ENCODE data around the gene NFATC3. TPM values are rescaled to one million over a fixed set of nuclear protein-coding genes. Genes with fewer than 3 reads are reported as not detected.

NFATC3 gene
- total RNA-seq, 4 donors from 2014 or later, result 28.2 to 49.2 (median 31.9) TPM

DNA sequence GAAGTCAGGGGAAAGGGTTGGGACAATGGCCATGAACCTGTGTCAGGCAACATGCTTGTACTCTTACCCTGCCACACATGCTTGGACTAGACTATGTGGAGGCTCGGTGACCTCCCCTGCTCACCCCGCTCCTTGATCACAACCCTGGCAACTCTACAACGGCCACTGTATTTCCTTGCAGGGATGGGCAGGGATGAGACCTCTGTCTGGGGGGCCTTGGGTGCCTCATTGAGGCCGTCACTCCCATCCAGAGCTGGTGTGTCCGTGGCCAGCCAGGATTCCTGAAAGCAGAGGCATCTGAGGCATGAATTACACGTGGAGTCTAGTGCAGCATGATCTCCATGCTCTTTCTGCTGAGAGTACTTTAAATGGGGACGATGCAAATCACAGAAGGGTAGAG is 161.0 kb downstream of the NFATC3 start:
- TF ChIP-seq POLR2A (IDR thresholded peaks at IDR 0.05), result no peak
- TF ChIP-seq, protein P1, sequence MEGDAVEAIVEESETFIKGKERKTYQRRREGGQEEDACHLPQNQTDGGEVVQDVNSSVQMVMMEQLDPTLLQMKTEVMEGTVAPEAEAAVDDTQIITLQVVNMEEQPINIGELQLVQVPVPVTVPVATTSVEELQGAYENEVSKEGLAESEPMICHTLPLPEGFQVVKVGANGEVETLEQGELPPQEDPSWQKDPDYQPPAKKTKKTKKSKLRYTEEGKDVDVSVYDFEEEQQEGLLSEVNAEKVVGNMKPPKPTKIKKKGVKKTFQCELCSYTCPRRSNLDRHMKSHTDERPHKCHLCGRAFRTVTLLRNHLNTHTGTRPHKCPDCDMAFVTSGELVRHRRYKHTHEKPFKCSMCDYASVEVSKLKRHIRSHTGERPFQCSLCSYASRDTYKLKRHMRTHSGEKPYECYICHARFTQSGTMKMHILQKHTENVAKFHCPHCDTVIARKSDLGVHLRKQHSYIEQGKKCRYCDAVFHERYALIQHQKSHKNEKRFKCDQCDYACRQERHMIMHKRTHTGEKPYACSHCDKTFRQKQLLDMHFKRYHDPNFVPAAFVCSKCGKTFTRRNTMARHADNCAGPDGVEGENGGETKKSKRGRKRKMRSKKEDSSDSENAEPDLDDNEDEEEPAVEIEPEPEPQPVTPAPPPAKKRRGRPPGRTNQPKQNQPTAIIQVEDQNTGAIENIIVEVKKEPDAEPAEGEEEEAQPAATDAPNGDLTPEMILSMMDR (IDR thresholded peaks at IDR 0.05), result no peak
- intact Hi-C loops (cut with DNase I; ENCODE audit: low total_unique reads), result loop anchor here (5.0 kb wide), 1 partner anchor 81 kb away; no protein-coding TSS in a partner anchor
- 75 to 80% methylated on average over 7 of the region's 7 CpGs for WGBS, 2 donors

DNA sequence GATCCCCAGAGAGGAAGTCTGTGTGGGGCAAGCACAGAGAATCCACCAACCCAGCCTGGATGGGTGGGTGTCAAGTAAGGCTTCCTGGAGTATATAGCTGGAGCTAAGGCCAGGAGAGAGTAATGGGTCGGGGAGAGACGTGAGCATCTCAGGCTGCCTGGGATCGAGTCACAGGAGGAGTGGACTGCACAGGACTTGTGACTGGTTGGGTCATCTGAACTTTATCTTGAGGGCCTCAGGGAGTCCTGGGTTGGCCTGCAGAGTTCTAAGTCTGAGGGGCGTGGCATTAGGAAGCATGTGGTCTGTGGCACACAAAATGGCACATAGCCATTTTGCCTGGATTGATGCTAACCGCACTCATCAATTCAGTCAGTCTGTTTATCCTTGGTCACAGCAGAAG is 161.5 kb downstream of the NFATC3 start:
- H3K4me3 ChIP-seq (ENCODE audit: low read depth, poor library complexity, severe bottlenecking), result no peak overlapping the region
- no peak for DNase-seq (ENCODE audit: low spot score in 2 of 2)
- 56 to 60% methylated on average over 5 of the region's 5 CpGs for WGBS, 2 donors
- intact Hi-C loops (cut with DNase I; ENCODE audit: low total_unique reads), result loop anchor here (5.0 kb wide), 1 partner anchor 81 kb away; no protein-coding TSS in a partner anchor
- TF ChIP-seq, protein P1 (IDR thresholded peaks at IDR 0.05), result no peak
- TF ChIP-seq POLR2A (IDR thresholded peaks at IDR 0.05), result no peak

More for the DNA sequence above, 161.0 kb downstream of the NFATC3 start:
- no peak for DNase-seq (ENCODE audit: low spot score in 2 of 2)
- H3K4me3 ChIP-seq (ENCODE audit: low read depth, poor library complexity, severe bottlenecking), result no peak overlapping the region

DNA sequence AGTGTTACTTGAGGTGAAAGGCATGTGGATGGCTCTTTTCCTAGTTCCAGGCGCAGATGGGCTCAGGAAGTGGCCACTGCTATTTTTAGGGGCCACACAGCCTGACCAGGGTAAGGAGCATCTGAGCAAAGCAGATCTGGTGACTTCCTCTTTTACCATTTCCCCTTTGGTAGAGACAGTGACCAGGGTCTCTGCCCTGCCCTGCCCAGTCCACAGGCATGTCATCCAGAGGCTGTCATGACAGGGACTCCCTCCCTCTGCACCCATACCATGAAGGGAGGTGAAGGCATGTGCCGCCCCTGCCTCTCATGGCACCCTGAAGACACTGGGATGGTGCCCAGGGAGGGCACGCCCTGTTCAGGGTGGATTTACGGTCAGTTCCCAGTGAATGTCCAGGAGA is 162.2 kb downstream of the NFATC3 start:
- no peak overlapping the region for H3K4me3 ChIP-seq (ENCODE audit: low read depth, poor library complexity, severe bottlenecking)
- no peak for TF ChIP-seq POLR2A (IDR thresholded peaks at IDR 0.05)
- TF ChIP-seq, protein P1 (IDR thresholded peaks at IDR 0.05), result no peak
- intact Hi-C loops (cut with DNase I; ENCODE audit: low total_unique reads), result loop anchor here (5.0 kb wide), 1 partner anchor 80 kb away; no protein-coding TSS in a partner anchor
- 70 to 72% methylated on average over 4 of the region's 4 CpGs for WGBS, 2 donors
- DNase-seq (ENCODE audit: low spot score in 2 of 2), result peak in 1 of 2 donors; percentile 84

DNA sequence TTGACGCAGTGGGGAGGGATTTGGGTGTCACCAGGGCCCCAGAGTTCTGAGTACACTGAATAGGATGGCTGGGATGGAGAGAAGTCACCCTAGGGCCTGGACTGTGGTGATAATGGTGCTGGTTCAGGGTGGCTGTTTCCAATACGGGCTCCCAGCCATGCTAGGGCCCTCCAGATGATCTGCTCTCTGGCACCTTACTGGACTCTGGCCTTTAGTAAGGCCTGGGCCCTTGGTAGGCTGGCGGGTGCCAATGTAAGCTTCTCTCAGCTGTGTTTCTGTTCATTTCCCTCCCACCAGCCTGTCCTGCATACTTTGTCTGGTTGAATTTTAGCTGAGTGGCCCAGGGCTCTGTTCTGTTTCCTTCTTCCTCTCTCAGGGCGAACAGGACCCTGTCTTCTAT is 162.8 kb downstream of the NFATC3 start:
- WGBS, 2 donors, result 86 to 91% methylated on average over 4 of the region's 4 CpGs
- H3K4me3 ChIP-seq (ENCODE audit: low read depth, poor library complexity, severe bottlenecking), result no peak overlapping the region
- no peak for TF ChIP-seq POLR2A (IDR thresholded peaks at IDR 0.05)
- intact Hi-C loops (cut with DNase I; ENCODE audit: low total_unique reads), result loop anchor here (5.0 kb wide), 1 partner anchor 79 kb away; no protein-coding TSS in a partner anchor
- DNase-seq (ENCODE audit: low spot score in 2 of 2), result no peak

DNA sequence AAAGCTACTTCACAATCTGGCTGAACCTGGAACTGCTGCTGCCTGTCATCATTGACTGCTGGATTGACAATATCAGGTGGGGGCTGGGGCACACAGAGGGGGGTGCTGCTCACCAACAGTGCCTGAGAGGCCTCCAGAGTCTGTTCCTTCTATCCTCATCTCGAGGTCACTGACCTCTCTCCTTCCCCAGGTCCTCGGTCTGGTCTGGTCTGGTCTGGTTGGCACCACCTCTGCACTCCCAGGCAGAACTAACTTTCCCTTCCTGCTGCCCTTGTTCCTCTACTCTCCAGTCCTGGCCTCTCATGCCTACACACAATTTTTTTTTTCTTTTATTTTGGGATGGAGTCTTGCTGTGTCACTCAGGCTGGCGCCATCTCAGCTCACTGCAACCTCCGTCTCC is 164.2 kb downstream of the NFATC3 start:
- intact Hi-C loops (cut with DNase I; ENCODE audit: low total_unique reads), result loop anchor here (5.0 kb wide), 1 partner anchor 78 kb away; no protein-coding TSS in a partner anchor
- DNase-seq (ENCODE audit: low spot score in 2 of 2), result no peak
- WGBS, 2 donors, result 92 to 96% methylated on average over 4 of the region's 4 CpGs
- TF ChIP-seq, protein P1 (IDR thresholded peaks at IDR 0.05), result no peak
- TF ChIP-seq POLR2A (IDR thresholded peaks at IDR 0.05), result no peak
- no peak overlapping the region for H3K4me3 ChIP-seq (ENCODE audit: low read depth, poor library complexity, severe bottlenecking)

DNA sequence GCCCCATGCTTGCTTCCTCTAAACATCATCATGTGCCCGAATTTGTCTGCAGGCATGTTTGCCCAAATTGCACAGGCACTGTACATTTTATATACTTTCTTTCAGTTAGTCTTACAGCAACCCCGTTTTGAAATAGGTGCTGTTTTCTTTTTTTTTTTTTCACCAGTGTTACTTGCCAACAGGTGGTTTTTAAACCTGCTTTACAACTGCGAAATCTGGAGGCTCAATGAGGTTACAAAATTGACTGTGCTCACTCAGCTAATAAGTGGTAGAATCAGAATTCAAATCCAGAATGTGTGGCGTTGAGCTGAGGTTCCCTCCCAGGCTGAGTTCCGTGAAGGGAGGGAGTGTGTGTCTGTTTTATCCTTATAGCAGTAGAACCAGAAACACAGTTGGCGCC is 165.8 kb downstream of the NFATC3 start:
- DNase-seq (ENCODE audit: low spot score in 2 of 2), result no peak
- H3K4me3 ChIP-seq (ENCODE audit: low read depth, poor library complexity, severe bottlenecking), result no peak overlapping the region
- TF ChIP-seq, protein P1 (IDR thresholded peaks at IDR 0.05), result no peak
- TF ChIP-seq POLR2A (IDR thresholded peaks at IDR 0.05), result no peak
- 49 to 55% methylated on average over 6 of the region's 6 CpGs for WGBS, 2 donors
- intact Hi-C loops (cut with DNase I; ENCODE audit: low total_unique reads), result no loop called here
